Measurements from ENCODE around the gene KCND3. TPM values are rescaled to one million over a fixed set of nuclear protein-coding genes. Genes with fewer than 3 reads are reported as not detected.

The KCND3 gene
- total RNA-seq, 4 donors from 2014 or later: 2.4 to 6.0 (median 3.9) TPM

DNA sequence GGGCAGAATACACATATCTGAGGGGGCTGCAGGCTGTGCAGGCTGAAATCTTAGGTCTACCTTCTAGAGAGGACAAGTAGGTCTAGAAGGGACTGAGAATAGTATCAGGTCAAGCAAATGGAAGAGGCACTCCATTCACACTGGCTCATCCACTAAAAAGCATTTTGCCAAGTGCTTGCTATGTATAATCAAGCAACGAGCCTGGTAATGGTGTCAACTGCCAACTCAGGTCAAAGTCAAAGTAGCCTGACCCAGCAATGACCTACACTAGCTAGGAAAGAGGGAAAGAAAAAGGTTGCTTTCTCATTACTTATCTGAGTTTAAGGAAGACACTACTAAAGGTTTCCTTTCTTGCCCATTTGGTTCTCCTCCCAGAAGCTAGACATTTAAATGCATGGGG lies 10.8 kb downstream of the KCND3 start:
- Histone ChIP-seq H3K27ac (no peak overlapping the region), H3K4me3 (no peak overlapping the region), H3K9me3 (no peaks in the 10 kb centered on the region), H3K27me3 (peaks cover 0 to 4% (median 0%) of the 10 kb centered on the region in 4 donors), H3K4me1 (no peaks in the 10 kb centered on the region), H3K36me3 (peaks cover 0 to 12% (median 0%) of the 10 kb centered on the region in 3 donors)
- no peak for DNase-seq
- intact Hi-C loops (cut with DNase I): no loop called here
- no peak for TF ChIP-seq POLR2A (IDR thresholded peaks at IDR 0.05)
- TF ChIP-seq, protein P1, sequence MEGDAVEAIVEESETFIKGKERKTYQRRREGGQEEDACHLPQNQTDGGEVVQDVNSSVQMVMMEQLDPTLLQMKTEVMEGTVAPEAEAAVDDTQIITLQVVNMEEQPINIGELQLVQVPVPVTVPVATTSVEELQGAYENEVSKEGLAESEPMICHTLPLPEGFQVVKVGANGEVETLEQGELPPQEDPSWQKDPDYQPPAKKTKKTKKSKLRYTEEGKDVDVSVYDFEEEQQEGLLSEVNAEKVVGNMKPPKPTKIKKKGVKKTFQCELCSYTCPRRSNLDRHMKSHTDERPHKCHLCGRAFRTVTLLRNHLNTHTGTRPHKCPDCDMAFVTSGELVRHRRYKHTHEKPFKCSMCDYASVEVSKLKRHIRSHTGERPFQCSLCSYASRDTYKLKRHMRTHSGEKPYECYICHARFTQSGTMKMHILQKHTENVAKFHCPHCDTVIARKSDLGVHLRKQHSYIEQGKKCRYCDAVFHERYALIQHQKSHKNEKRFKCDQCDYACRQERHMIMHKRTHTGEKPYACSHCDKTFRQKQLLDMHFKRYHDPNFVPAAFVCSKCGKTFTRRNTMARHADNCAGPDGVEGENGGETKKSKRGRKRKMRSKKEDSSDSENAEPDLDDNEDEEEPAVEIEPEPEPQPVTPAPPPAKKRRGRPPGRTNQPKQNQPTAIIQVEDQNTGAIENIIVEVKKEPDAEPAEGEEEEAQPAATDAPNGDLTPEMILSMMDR (IDR thresholded peaks at IDR 0.05): no peak
- WGBS, 2 donors: 35% methylated on average over 1 of the region's 1 CpG

DNA sequence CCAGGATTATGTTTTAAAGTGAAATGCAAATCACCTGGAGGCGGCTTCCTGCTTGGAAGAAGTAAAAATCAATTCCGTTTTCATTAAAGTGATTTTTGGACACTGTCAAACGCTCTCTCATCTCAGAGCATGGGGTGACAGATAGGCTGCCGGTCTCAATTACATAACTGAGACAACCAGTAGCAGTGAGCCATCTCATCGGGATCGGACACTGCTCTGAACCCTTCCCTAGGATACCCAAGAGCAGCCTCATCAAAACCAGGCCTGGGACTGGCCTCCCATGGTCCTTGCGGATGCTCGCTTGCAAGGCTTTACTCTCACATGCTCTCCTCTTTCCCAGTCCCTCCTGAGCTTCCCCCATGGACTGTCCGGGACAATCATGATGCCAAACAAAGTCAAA lies 12.1 kb downstream of the KCND3 start:
- DNase-seq: no peak
- Histone ChIP-seq H3K27ac (no peak overlapping the region), H3K9me3 (no peaks in the 10 kb centered on the region), H3K4me1 (no peaks in the 10 kb centered on the region), H3K4me3 (no peak overlapping the region), H3K36me3 (peaks cover 0 to 10% (median 0%) of the 10 kb centered on the region in 3 donors), H3K27me3 (peaks cover 0 to 4% (median 0%) of the 10 kb centered on the region in 4 donors)
- TF ChIP-seq POLR2A (IDR thresholded peaks at IDR 0.05): no peak
- TF ChIP-seq, protein P1 (IDR thresholded peaks at IDR 0.05): no peak
- WGBS, 2 donors: 83 to 93% methylated on average over 5 to 9 of the region's 9 CpGs
- intact Hi-C loops (cut with DNase I): no loop called here

DNA sequence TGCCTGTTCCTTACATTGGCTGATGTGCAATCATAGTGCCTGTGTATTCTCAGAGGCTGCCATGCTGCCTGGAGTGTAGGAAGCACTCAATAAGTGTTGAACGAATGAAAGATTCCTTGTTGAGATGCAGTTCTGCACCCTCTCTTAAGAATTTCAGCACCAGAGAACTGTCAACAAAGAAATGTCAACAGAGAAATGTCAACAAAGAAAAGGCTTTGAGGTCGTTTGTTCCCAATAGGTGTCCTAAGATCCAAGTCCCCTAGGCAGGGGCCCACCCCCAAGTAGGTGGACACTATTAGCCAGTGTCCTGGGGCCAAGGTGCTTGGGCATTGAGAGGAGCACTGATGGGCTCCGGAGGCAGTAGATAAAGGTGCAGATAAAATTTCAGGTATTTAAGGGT lies 12.6 kb downstream of the KCND3 start:
- WGBS, 2 donors: 43 to 78% methylated on average over 3 of the region's 3 CpGs
- intact Hi-C loops (cut with DNase I): no loop called here

DNA sequence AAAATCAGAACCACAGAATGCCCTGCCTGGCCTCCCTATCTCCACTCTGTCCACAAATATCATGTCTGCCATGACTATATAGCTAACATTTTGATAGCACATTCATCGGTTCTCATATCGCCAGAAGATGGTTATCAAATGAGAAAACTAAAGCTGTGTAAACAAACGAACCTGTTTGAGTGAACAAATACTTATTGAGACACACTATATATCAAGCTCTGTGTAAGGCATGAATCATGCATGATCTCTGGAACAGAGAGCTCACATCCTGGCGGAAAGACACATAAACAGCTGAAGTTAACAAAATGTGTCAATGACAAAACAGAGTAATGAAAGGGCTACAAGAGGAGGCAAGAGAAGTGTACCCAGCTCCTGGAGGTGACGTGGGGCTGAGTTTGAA lies 13.1 kb downstream of the KCND3 start:
- no peak overlapping the region for H3K27ac ChIP-seq
- intact Hi-C loops (cut with DNase I): no loop called here

More for the DNA sequence above, 12.6 kb downstream of the KCND3 start:
- no peak overlapping the region for H3K27ac ChIP-seq
- peaks cover 0 to 4% (median 0%) of the 10 kb centered on the region in 3 donors for H3K36me3 ChIP-seq
- no peak for DNase-seq
- TF ChIP-seq, protein P1 (IDR thresholded peaks at IDR 0.05): no peak
- no peak for TF ChIP-seq POLR2A (IDR thresholded peaks at IDR 0.05)
- H3K4me3 ChIP-seq: no peak overlapping the region
- peaks cover 0 to 4% (median 0%) of the 10 kb centered on the region in 4 donors for H3K27me3 ChIP-seq
- H3K9me3 ChIP-seq: no peaks in the 10 kb centered on the region
- H3K4me1 ChIP-seq: no peaks in the 10 kb centered on the region

DNA sequence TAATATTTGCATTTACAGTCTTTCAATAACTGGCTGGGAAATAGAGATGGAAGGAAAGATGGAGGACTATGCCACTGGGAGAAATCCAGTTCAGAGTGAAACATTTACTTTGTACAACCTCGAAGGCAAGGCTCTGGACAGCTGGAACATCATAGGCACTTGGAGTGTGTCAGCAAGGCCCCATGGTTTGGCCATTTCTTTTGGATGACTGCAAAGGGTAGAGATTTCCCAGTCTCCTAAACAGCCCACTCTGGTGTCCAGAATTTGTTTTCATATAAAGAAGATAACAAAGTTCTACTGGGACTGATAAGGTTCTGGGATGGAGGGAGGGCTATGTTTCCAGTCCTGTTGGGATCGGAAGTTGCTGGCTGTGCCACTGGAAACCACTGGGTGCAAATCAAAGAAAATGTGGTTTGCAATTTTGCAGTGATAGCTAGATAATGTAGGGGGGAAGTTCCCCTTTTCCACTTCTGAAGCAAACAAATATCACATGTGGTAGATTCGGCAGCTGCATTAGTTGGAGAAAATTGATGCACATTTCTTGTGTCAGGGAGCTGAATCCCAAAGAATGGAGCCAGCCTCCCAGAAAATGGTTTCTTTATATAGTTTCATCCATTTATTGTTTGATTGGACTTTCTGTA lies 16.2 kb downstream of the KCND3 start:
- TF ChIP-seq, protein P1 (IDR thresholded peaks at IDR 0.05): no peak
- TF ChIP-seq POLR2A (IDR thresholded peaks at IDR 0.05): no peak
- Histone ChIP-seq H3K4me3 (no peak overlapping the region), H3K9me3 (no peaks in the 10 kb centered on the region), H3K27me3 (no peaks in the 10 kb centered on the region), H3K36me3 (no peaks in the 10 kb centered on the region), H3K27ac (no peak overlapping the region), H3K4me1 (peaks cover 0 to 5% (median 0%) of the 10 kb centered on the region in 3 donors)
- 72 to 76% methylated on average over 3 of the region's 3 CpGs for WGBS, 2 donors
- intact Hi-C loops (cut with DNase I): no loop called here
- DNase-seq: no peak

More for the DNA sequence above, 13.1 kb downstream of the KCND3 start:
- 27 to 45% methylated on average over 5 of the region's 5 CpGs for WGBS, 2 donors
- H3K4me3 ChIP-seq: no peak overlapping the region
- H3K4me1 ChIP-seq: no peaks in the 10 kb centered on the region
- no peak for DNase-seq
- H3K36me3 ChIP-seq: no peaks in the 10 kb centered on the region
- no peak for TF ChIP-seq POLR2A (IDR thresholded peaks at IDR 0.05)
- TF ChIP-seq, protein P1 (IDR thresholded peaks at IDR 0.05): no peak
- H3K27me3 ChIP-seq: peaks cover 0 to 4% (median 0%) of the 10 kb centered on the region in 4 donors
- H3K9me3 ChIP-seq: no peaks in the 10 kb centered on the region
